BE2C (cell line): Measurements from ENCODE around the gene CACNG6.

Experiments
- DNase-seq: peaks from one replicate; pipeline ENCODE4 v3.0.0-alpha.2; 2020
- H3K27me3 ChIP-seq: fragments of 250-450 bp; sonication (Bioruptor Pico); 2 replicates; pipeline ENCODE4 v1.5.1; 2020; ENCODE audit warnings: mild to moderate bottlenecking
- H3K36me3 ChIP-seq: fragments of 250-450 bp; sonication (Bioruptor Pico); 2 replicates; pipeline ENCODE4 v1.5.1; 2020; ENCODE audit warnings: mild to moderate bottlenecking
- H3K4me1 ChIP-seq: fragments of 250-450 bp; sonication (Bioruptor Pico); 2 replicates; pipeline ENCODE4 v1.5.1; 2020
- H3K4me3 ChIP-seq: 2 replicates; pipeline ENCODE4 v1.5.1; 2011; ENCODE audit warnings: low read depth, low read length
- H3K9me3 ChIP-seq: fragments of 250-450 bp; sonication (Bioruptor Pico); 2 replicates; pipeline ENCODE4 v1.5.1; 2020
- TF ChIP-seq, protein P1 (sequence below): IDR thresholded peaks from 2 replicates; pipeline ENCODE4 v1.5.1; 2012; ENCODE audit warnings: mild to moderate bottlenecking, low read depth, low read length

The CACNG6 gene

DNA sequence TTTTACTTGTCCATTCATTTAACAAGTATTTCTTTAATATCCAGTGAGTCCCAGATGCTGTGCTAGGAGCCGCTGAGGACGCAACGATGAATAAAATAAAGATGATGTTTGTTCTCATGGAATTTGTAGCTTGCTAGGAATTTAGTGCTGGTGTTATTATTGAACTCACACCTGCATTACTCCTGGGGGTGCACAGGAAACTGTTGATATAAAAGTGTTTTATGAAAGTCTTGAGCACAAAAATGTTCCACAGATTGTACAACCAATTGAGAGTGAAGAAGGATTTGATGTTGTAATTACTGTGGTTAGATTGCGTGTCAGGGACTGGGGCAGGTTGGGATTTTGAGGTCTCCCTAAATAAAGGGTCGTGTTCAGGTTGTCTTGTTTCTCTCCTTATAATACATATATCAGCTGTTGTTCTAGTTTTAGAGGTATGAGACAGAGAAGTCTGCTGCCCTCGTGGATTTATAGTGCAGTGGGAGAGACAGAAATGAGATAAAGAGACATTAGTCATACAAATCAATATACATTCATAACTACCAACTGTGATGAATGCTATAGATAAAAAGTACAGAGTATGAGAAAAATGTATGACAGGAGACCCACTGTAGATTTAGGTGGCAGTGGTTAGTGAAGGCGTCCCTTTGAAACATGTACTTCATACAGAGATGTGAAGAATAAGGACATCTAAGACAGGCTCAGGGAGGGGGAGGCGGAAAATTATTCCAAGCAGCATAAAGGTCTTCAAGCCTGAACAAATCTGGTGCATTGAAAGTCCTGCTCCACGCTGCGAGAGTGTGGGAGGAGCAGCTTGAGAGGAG lies 11.3 kb downstream of the CACNG6 start:
- TF ChIP-seq, protein P1, sequence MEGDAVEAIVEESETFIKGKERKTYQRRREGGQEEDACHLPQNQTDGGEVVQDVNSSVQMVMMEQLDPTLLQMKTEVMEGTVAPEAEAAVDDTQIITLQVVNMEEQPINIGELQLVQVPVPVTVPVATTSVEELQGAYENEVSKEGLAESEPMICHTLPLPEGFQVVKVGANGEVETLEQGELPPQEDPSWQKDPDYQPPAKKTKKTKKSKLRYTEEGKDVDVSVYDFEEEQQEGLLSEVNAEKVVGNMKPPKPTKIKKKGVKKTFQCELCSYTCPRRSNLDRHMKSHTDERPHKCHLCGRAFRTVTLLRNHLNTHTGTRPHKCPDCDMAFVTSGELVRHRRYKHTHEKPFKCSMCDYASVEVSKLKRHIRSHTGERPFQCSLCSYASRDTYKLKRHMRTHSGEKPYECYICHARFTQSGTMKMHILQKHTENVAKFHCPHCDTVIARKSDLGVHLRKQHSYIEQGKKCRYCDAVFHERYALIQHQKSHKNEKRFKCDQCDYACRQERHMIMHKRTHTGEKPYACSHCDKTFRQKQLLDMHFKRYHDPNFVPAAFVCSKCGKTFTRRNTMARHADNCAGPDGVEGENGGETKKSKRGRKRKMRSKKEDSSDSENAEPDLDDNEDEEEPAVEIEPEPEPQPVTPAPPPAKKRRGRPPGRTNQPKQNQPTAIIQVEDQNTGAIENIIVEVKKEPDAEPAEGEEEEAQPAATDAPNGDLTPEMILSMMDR = no peak
- Histone ChIP-seq H3K4me3 (no peak overlapping the region), H3K4me1 (no peaks in the 10 kb centered on the region), H3K9me3 (no peaks in the 10 kb centered on the region), H3K36me3 (no peaks in the 10 kb centered on the region), H3K27me3 (peaks cover 3% of the 10 kb centered on the region; the same call in 1 of the 2 replicates)
- no peak for DNase-seq

DNA sequence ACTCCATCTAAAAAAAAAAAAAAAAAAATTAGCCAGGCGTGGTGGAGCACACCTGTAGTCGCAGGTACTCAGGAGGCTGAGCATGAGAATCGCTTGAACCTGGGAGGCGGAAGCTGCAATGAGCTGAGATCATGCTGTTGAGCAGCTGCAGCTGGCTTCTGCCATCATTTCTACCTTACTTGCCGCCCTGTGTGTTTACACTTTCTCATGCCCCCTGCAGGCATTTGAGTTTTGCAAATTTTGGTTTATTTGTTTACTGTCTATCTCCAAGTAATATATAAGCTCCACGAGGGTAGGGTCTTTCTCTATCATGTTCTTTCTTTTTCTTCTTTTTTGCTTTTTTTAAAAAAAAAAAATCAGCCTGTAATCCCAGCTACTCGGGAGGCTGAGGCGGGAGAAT lies 18.0 kb downstream of the CACNG6 start:
- DNase-seq = no peak
- peaks cover 11% of the 10 kb centered on the region for H3K27me3 ChIP-seq
- no peaks in the 10 kb centered on the region for H3K4me1 ChIP-seq
- H3K4me3 ChIP-seq = no peak overlapping the region
- no peaks in the 10 kb centered on the region for H3K36me3 ChIP-seq
- TF ChIP-seq, protein P1 = no peak
- H3K9me3 ChIP-seq = no peaks in the 10 kb centered on the region

DNA sequence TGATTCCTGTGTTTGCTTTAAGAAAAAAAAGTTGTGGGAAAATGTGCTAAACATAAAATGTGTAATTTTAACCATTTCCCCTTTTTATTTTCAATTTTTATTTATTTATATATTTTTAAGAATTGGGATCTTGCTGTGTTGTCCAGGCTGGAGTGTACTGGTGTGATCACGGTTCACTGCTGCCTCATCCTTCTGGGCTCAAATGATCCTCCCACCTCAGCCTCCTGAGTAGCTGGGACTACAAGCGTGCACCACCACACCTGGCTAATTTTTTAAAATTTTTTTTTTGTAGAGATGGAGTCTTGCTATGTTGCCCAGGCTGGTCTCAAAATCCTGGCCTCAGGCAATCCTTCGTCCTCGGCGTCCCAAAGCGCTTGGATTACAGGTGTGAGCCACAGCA lies 19.0 kb downstream of the CACNG6 start:
- no peaks in the 10 kb centered on the region for H3K4me1 ChIP-seq
- peaks cover 16% of the 10 kb centered on the region for H3K27me3 ChIP-seq
- H3K4me3 ChIP-seq = no peak overlapping the region
- no peaks in the 10 kb centered on the region for H3K9me3 ChIP-seq
- no peaks in the 10 kb centered on the region for H3K36me3 ChIP-seq
- DNase-seq = no peak
- TF ChIP-seq, protein P1 = no peak

DNA sequence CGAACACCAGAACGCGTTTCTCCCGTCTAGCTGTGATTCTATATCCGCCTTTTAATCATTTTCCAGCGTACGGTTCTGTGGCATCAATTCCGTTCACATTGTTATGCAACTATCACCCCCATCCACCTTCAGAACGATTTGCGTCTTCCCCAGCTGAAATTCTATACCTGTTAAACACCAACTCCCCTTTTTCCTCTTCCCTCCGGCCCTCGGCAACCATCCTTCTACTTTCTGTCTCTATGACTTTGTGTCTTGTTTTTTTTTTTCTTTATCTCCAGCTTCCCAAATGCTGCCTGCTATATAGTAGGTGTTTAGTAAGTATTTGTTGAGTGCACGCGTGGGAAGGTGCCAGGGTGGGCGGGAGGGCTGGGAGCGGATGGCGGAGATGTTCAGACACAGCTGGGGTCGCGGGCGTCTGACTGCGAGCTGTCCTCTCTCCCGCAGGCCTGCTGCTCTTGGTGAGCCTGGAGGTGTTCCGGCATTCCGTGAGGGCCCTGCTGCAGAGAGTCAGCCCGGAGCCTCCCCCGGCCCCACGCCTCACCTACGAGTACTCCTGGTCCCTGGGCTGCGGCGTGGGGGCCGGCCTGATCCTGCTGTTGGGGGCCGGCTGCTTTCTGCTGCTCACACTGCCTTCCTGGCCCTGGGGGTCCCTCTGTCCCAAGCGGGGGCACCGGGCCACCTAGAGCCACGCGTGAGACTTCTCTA lies 20.2 kb downstream of the CACNG6 start:
- TF ChIP-seq, protein P1 = no peak

DNA sequence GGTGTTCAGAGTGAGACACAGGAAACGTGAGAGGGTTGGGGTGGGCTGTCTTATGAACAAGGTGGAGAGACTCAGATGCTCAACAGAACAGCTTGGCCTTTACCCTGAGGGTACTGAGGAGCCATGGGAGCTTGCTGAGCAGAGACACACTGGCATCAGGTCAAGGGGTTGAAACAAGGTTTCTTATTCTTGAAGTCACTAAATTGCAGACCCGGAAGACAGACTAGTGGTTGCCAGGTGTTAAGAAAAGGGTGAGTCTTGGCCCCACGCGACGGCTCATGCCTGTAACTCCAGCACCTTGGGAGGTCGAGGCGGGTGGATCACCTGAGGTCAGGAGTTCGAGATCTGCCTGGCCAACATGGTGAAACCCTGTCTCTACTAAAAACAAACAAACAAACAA lies 22.4 kb downstream of the CACNG6 start:
- Histone ChIP-seq H3K4me3 (no peak overlapping the region), H3K27me3 (peaks cover 22% of the 10 kb centered on the region), H3K4me1 (no peaks in the 10 kb centered on the region), H3K36me3 (no peaks in the 10 kb centered on the region), H3K9me3 (no peaks in the 10 kb centered on the region)
- no peak for DNase-seq
- TF ChIP-seq, protein P1 = no peak

More for the DNA sequence above, 20.2 kb downstream of the CACNG6 start:
- no peaks in the 10 kb centered on the region for H3K36me3 ChIP-seq
- H3K27me3 ChIP-seq = peaks cover 22% of the 10 kb centered on the region
- no peak for DNase-seq
- no peak overlapping the region for H3K4me3 ChIP-seq
- no peaks in the 10 kb centered on the region for H3K4me1 ChIP-seq
- no peaks in the 10 kb centered on the region for H3K9me3 ChIP-seq
